ENCODE results near the gene SHISA7. TPM values are rescaled to one million over a fixed set of nuclear protein-coding genes. Genes with fewer than 3 reads are reported as not detected.

SHISA7 gene
- total RNA-seq, 1 donor from 2014 or later = not detected

- TF ChIP-seq CTCF (IDR thresholded peaks at IDR 0.05; ENCODE audit: unreplicated experiment) = no peak
- peaks cover 11% of the 10 kb centered on the region for H3K36me3 Mint-ChIP-seq (ENCODE audit: low read depth, unreplicated experiment)
- DNase-seq (ENCODE audit: low spot score) = peak; percentile 54
- peaks cover 21% of the 10 kb centered on the region for H3K4me1 Mint-ChIP-seq (ENCODE audit: unreplicated experiment)
- peaks cover 38% of the 10 kb centered on the region for H3K27me3 Mint-ChIP-seq (ENCODE audit: unreplicated experiment)
- no peak overlapping the region for H3K27ac Mint-ChIP-seq (ENCODE audit: unreplicated experiment)
- peak overlapping the region; percentile 81 for H3K4me3 Mint-ChIP-seq (ENCODE audit: unreplicated experiment)
- no peaks in the 10 kb centered on the region for H3K9me3 Mint-ChIP-seq (ENCODE audit: unreplicated experiment)
These were observed 59.6 kb downstream of the SHISA7 start for GRCh38 chr19:55383279-55384130.

DNA sequence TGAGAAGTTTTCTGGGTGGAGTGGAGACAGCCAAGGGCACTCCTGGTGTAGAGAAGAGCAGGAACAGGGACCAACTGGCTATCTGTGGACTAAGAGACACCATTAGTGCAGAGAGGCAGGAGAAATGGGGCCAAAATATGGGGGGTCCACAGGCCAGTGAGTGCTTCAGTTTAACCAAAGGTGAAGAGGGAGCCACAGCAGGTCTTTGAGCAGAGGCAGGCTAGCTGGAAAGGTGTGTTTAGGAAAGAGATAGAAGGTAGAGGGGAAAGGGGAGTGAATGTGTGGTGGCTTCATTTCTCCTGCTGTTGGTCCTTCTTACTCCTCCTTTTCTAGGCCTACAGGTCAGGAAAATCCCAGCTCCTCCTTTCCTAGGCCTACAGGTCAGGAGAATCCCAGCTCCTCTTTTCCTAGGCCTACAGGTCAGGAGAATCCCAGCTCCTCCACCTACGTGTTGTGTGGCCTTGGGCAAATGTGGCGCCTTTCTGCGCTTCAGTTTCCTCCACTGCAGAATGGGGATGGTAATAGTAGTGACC lies 60.5 kb downstream of the SHISA7 start:
- Mint-ChIP-seq H3K27me3 (ENCODE audit: unreplicated experiment) (peaks cover 37% of the 10 kb centered on the region), H3K4me1 (ENCODE audit: unreplicated experiment) (peaks cover 21% of the 10 kb centered on the region), H3K9me3 (ENCODE audit: unreplicated experiment) (no peaks in the 10 kb centered on the region), H3K36me3 (ENCODE audit: low read depth, unreplicated experiment) (peaks cover 7% of the 10 kb centered on the region), H3K27ac (ENCODE audit: unreplicated experiment) (no peak overlapping the region), H3K4me3 (ENCODE audit: unreplicated experiment) (peak overlapping the region; percentile 72)
- no peak for TF ChIP-seq CTCF (IDR thresholded peaks at IDR 0.05; ENCODE audit: unreplicated experiment)
- no peak for DNase-seq (ENCODE audit: low spot score)

GRCh38 chr19:55382013-55382412 lies 61.1 kb downstream of the SHISA7 start:
- peaks cover 7% of the 10 kb centered on the region for H3K36me3 Mint-ChIP-seq (ENCODE audit: low read depth, unreplicated experiment)
- H3K9me3 Mint-ChIP-seq (ENCODE audit: unreplicated experiment) = no peaks in the 10 kb centered on the region
- no peak for TF ChIP-seq CTCF (IDR thresholded peaks at IDR 0.05; ENCODE audit: unreplicated experiment)
- H3K27ac Mint-ChIP-seq (ENCODE audit: unreplicated experiment) = no peak overlapping the region
- peaks cover 19% of the 10 kb centered on the region for H3K4me1 Mint-ChIP-seq (ENCODE audit: unreplicated experiment)
- DNase-seq (ENCODE audit: low spot score) = no peak
- peak overlapping the region; percentile 13 for H3K4me3 Mint-ChIP-seq (ENCODE audit: unreplicated experiment)
- H3K27me3 Mint-ChIP-seq (ENCODE audit: unreplicated experiment) = peaks cover 33% of the 10 kb centered on the region

GRCh38 chr19:55379174-55379573 lies 63.9 kb downstream of the SHISA7 start:
- no peak overlapping the region for H3K4me3 Mint-ChIP-seq (ENCODE audit: unreplicated experiment)
- no peak for DNase-seq (ENCODE audit: low spot score)

More at GRCh38 chr19:55379174-55379573, 63.9 kb downstream of the SHISA7 start:
- Mint-ChIP-seq H3K4me1 (ENCODE audit: unreplicated experiment) (no peaks in the 10 kb centered on the region), H3K27ac (ENCODE audit: unreplicated experiment) (no peak overlapping the region), H3K36me3 (ENCODE audit: low read depth, unreplicated experiment) (no peaks in the 10 kb centered on the region), H3K9me3 (ENCODE audit: unreplicated experiment) (no peaks in the 10 kb centered on the region), H3K27me3 (ENCODE audit: unreplicated experiment) (peaks cover 27% of the 10 kb centered on the region)
- TF ChIP-seq CTCF (IDR thresholded peaks at IDR 0.05; ENCODE audit: unreplicated experiment) = no peak

Other genes starting within 250 kb of the SHISA7 start
- not detected for gene PTPRH, start 233.8 kb downstream of the SHISA7 start, total RNA-seq (ENCODE audit: unreplicated experiment)
- gene TMEM86B, start 214.5 kb downstream of the SHISA7 start, total RNA-seq (ENCODE audit: unreplicated experiment) = 4.1 TPM
- gene PPP6R1, start 184.3 kb downstream of the SHISA7 start, total RNA-seq (ENCODE audit: unreplicated experiment) = 65.6 TPM
- 24.6 TPM for gene HSPBP1, start 163.2 kb downstream of the SHISA7 start, total RNA-seq (ENCODE audit: unreplicated experiment)
- gene BRSK1, start 159.3 kb downstream of the SHISA7 start, total RNA-seq (ENCODE audit: unreplicated experiment) = 14.1 TPM
- gene TMEM150B, start 118.0 kb downstream of the SHISA7 start, total RNA-seq (ENCODE audit: unreplicated experiment) = not detected
- 18.4 TPM for gene KMT5C, start 103.4 kb downstream of the SHISA7 start, total RNA-seq (ENCODE audit: unreplicated experiment)
- gene COX6B2, start 88.6 kb downstream of the SHISA7 start, total RNA-seq (ENCODE audit: unreplicated experiment) = not detected
- not detected for gene GARIN5B, start 80.0 kb downstream of the SHISA7 start, total RNA-seq (ENCODE audit: unreplicated experiment)
- gene IL11, start 72.8 kb downstream of the SHISA7 start, total RNA-seq (ENCODE audit: unreplicated experiment) = 0.21 TPM
- not detected for gene TMEM190, start 66.5 kb downstream of the SHISA7 start, total RNA-seq (ENCODE audit: unreplicated experiment)
- gene TMEM238, start 59.0 kb downstream of the SHISA7 start, total RNA-seq (ENCODE audit: unreplicated experiment) = 0.64 TPM
- gene RPL28, start 57.4 kb downstream of the SHISA7 start, total RNA-seq (ENCODE audit: unreplicated experiment) = 3,792 TPM
- gene UBE2S, start 35.5 kb downstream of the SHISA7 start, total RNA-seq (ENCODE audit: unreplicated experiment) = 56.2 TPM
- gene ISOC2, start 18.3 kb upstream of the SHISA7 start, total RNA-seq (ENCODE audit: unreplicated experiment) = 20.2 TPM
- gene C19orf85, start 21.5 kb upstream of the SHISA7 start, total RNA-seq (ENCODE audit: unreplicated experiment) = not detected
- gene ZNF628, start 33.3 kb upstream of the SHISA7 start, total RNA-seq (ENCODE audit: unreplicated experiment) = 8.7 TPM
- 37.7 TPM for gene NAT14, start 41.9 kb upstream of the SHISA7 start, total RNA-seq (ENCODE audit: unreplicated experiment)
- 0.95 TPM for gene SSC5D, start 45.1 kb upstream of the SHISA7 start, total RNA-seq (ENCODE audit: unreplicated experiment)
- gene SBK2, start 93.8 kb upstream of the SHISA7 start, total RNA-seq (ENCODE audit: unreplicated experiment) = 0.69 TPM
- gene SBK3, start 102.2 kb upstream of the SHISA7 start, total RNA-seq (ENCODE audit: unreplicated experiment) = 3.6 TPM
- gene ZNF579, start 137.5 kb upstream of the SHISA7 start, total RNA-seq (ENCODE audit: unreplicated experiment) = 36.4 TPM
- gene FIZ1, start 156.2 kb upstream of the SHISA7 start, total RNA-seq (ENCODE audit: unreplicated experiment) = 21.5 TPM
- gene ZNF524, start 157.0 kb upstream of the SHISA7 start, total RNA-seq (ENCODE audit: unreplicated experiment) = 9.3 TPM
- 14.5 TPM for gene ZNF865, start 162.3 kb upstream of the SHISA7 start, total RNA-seq (ENCODE audit: unreplicated experiment)
- 6.8 TPM for gene ZNF784, start 181.3 kb upstream of the SHISA7 start, total RNA-seq (ENCODE audit: unreplicated experiment)
- gene ZNF580, start 197.7 kb upstream of the SHISA7 start, total RNA-seq (ENCODE audit: unreplicated experiment) = 34.0 TPM
- gene ZNF581, start 200.3 kb upstream of the SHISA7 start, total RNA-seq (ENCODE audit: unreplicated experiment) = 47.2 TPM
- gene CCDC106, start 204.9 kb upstream of the SHISA7 start, total RNA-seq (ENCODE audit: unreplicated experiment) = 20.1 TPM
- gene U2AF2, start 211.7 kb upstream of the SHISA7 start, total RNA-seq (ENCODE audit: unreplicated experiment) = 219 TPM
- 250 TPM for gene EPN1, start 231.9 kb upstream of the SHISA7 start, total RNA-seq (ENCODE audit: unreplicated experiment)